ENCODE measurements around the gene LRIT1.

GRCh38 chr10:84213076-84213475 is 28.3 kb downstream of the LRIT1 start:
- no peak for TF ChIP-seq CTCF (IDR thresholded peaks at IDR 0.05)
- TF ChIP-seq POLR2A (IDR thresholded peaks at IDR 0.05) = no peak
